ENCODE measurements around the gene ANO6.
"Not testable (repeated sequence)": the region's sequence is repeated elsewhere in the genome, so short reads cannot be mapped to it uniquely, and the experiment has no call there.

The ANO6 gene

GRCh38 chr12:45354399-45354798 lies 138.5 kb downstream of the ANO6 start:
- no peak for DNase-seq

- DNase-seq: no peak
These were observed 139.8 kb downstream of the ANO6 start for GRCh38 chr12:45355730-45356129.

- DNase-seq: no peak
These were observed 141.1 kb downstream of the ANO6 start for GRCh38 chr12:45356822-45357538.

GRCh38 chr12:45357539-45358417 lies 141.9 kb downstream of the ANO6 start:
- DNase-seq: no peak

GRCh38 chr12:45362291-45362690 lies 146.4 kb downstream of the ANO6 start:
- DNase-seq: no peak

- no peak for DNase-seq
These were observed 148.0 kb downstream of the ANO6 start for GRCh38 chr12:45363903-45364302.

- no peak for DNase-seq
These were observed 153.1 kb downstream of the ANO6 start for GRCh38 chr12:45368841-45369489.

- DNase-seq: no peak
These were observed 161.9 kb downstream of the ANO6 start for GRCh38 chr12:45377815-45378214.

- no peak for DNase-seq
These were observed 163.4 kb downstream of the ANO6 start for GRCh38 chr12:45379261-45379660.

- DNase-seq: no peak
These were observed 165.5 kb downstream of the ANO6 start for GRCh38 chr12:45381351-45381750.

- DNase-seq: no peak
These were observed 172.7 kb downstream of the ANO6 start for GRCh38 chr12:45388545-45388944.

GRCh38 chr12:45389426-45389825 lies 173.5 kb downstream of the ANO6 start:
- DNase-seq: no peak

GRCh38 chr12:45397499-45397898 lies 181.6 kb downstream of the ANO6 start:
- DNase-seq: not testable (repeated sequence)

- DNase-seq: no peak
These were observed 182.7 kb downstream of the ANO6 start for GRCh38 chr12:45398552-45398951.

GRCh38 chr12:45400991-45401390 lies 185.1 kb downstream of the ANO6 start:
- no peak for DNase-seq

- no peak for DNase-seq
These were observed 186.4 kb downstream of the ANO6 start for GRCh38 chr12:45402288-45402687.

- no peak for DNase-seq
These were observed 191.3 kb downstream of the ANO6 start for GRCh38 chr12:45406988-45407850.

- no peak for DNase-seq
These were observed 192.3 kb downstream of the ANO6 start for GRCh38 chr12:45407981-45408728.

GRCh38 chr12:45408729-45409114 lies 192.8 kb downstream of the ANO6 start:
- no peak for DNase-seq

- DNase-seq: no peak
These were observed 194.1 kb downstream of the ANO6 start for GRCh38 chr12:45409966-45410365.

- DNase-seq: no peak
These were observed 195.7 kb downstream of the ANO6 start for GRCh38 chr12:45411626-45412025.

GRCh38 chr12:45415393-45415817 lies 199.5 kb downstream of the ANO6 start:
- DNase-seq: no peak
